ENCODE measurements around the gene CASP14.
"Not testable (repeated sequence)": the region's sequence is repeated elsewhere in the genome, so short reads cannot be mapped to it uniquely, and the experiment has no call there.

The CASP14 gene, protein sequence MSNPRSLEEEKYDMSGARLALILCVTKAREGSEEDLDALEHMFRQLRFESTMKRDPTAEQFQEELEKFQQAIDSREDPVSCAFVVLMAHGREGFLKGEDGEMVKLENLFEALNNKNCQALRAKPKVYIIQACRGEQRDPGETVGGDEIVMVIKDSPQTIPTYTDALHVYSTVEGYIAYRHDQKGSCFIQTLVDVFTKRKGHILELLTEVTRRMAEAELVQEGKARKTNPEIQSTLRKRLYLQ

DNA sequence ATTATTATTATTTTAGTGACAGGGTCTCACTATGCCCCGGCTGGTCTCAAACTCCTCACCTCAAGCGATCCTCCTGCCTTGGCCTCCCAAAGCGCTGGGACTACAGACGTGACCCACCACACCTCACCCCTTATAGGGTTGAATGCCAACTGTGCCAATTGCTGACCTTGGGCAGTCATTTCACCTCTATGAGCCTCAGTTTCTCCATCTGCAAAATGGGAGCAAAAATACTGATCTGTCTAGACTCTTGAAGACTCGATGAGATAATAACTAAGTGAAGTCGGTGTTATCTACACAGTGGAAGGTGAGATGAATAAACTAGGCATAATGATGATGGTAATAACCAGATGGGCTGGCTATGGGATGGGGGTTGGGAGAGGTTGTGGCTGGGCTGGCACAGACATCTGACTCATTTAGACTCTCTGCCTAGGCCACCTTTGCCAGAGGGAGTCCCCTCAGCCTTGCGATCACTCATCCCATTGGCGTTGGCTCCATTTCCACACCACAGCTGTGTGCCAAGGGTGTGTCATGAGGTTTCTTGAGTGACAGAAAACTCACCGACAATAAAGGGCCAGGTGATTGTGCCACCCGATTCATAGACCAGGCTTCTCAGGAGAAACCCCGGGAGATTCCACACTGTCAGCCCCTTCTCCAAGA is at the start of gene CASP14:
Gene CASP14, plus strand, starts transcription at position 596 of the 657 bp plus-strand sequence. CDS start 2,772 bp downstream, outside the sequence.
- DNase-seq: no peak
- no peak for ATAC-seq

DNA sequence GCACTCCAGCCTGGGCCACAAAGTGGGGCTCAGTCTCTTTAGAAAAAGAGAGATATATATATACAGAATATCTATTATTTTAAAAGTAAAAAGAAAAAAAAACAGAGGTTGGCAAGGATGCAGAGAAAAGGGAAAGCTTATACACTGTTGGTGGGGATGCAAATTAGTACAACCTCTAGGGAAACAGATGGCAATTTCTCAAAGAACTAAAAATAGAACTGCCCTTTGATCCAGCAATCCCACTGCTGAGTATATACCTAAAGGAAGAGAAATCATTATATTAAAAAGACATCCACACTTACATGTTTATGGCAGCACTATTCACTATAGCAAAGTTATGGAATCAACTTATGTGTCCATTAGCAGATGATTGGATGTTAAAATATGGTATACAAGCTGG is 41.0 kb upstream of the CASP14 start:
- ATAC-seq (no peak), DNase-seq (no peak)

DNA sequence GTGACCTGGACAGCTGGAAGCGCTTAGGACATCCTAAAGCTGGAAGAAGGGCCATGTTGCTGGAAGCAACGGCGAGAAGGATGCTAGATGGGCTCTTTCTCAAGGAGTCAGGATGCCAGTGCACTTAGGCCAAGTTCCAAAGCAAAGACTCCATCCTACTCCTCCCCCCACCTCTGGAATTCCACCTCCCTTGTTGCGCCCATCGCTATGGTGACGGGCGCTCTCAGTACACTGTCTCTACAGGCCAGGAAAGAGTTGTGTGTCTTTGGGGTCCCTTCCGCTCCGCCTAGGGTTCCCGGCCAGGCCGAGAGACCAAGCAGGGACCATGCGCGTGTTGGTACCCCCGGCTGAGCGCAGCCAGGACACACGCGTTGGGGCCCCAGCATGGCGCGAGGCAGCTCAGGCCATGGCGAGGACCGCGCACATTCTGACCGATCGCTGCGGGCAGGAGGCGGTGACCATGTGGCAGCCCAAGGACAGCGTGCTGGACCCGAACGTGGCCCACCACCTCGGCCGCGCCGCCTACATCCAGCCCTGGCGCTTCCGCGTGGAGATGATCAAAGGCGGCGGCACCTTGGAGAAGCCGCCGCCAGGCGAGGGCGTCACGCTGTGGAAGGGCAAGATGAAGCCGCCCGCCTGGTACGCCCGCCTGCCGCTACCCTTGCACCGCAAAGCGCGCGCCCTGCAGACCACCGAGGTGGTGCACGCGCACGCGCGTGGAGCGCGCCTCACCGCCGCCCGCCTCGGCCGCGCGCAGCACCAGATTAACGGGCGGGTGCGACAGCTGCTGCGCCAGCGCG is 38.6 kb upstream of the CASP14 start:
- DNase-seq (peak; percentile 5), ATAC-seq (no peak)

DNA sequence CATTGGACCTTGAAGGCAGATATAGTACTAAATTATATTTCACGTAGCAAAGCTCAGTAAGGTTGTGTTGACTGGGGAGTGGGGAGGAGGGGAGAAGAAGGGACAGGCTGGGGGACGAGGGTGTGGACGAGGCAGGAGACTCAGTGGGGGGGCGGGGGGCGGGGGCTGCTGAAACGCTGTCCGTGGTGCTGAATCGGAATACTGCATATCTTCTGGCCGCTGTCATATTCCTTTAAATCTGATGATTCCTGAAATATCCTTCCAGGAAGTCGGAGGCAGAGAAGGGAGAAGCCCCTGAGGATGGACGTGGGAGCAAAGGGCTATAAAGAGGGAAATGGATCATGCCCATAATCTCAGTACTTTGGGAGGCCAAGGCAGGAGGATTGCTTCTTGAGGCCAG is 34.7 kb upstream of the CASP14 start:
- no peak for DNase-seq
- ATAC-seq: no peak

DNA sequence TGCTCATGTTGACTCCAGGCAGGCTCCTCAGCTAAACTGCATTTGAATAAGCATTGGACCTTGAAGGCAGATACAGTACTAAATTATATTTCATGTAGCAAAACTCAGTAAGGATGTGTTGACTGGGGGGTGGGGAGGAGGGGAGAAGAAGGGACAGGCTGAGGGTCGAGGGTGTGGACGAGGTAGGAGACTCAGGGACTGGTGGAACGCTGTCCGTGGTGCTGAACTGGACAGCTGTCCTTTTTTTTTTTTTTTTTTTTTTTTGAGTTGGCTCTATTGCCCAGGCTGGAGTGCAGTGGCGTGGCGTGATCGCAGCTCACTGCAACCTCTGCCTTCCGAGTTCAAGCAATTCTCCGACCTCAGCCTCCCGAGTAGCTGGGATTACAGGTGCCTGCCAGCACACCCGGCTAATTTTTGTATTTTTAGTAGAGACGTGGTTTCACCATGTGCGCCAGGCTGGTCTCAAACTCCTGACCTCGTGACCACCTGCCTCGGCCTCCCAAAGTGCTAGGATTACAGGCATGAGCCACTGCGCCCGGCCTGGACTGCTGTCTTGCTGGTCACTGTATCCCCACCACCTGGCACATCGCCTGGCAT is 33.2 kb upstream of the CASP14 start:
- peak; percentile 9 for DNase-seq
- no peak for ATAC-seq

DNA sequence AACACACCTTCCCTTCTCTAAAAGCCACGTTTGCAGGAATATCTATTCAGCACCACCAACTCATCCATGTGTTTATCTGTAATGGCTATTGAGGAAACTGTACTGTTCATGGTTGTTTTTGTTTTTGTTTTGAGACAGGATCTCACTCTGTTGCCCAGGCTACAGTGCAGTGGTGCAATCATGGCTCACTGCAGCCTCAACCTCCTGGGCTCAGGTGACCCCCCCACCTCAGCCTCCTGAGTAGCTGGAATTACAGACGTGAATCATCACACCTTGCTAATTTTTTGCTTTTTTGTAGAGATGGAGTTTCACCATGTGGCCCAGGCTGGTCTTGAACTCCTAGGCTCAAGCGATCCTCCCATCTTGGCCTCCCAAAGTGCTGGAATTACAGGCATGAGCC is 30.4 kb upstream of the CASP14 start:
- not testable (repeated sequence) for ATAC-seq, DNase-seq

DNA sequence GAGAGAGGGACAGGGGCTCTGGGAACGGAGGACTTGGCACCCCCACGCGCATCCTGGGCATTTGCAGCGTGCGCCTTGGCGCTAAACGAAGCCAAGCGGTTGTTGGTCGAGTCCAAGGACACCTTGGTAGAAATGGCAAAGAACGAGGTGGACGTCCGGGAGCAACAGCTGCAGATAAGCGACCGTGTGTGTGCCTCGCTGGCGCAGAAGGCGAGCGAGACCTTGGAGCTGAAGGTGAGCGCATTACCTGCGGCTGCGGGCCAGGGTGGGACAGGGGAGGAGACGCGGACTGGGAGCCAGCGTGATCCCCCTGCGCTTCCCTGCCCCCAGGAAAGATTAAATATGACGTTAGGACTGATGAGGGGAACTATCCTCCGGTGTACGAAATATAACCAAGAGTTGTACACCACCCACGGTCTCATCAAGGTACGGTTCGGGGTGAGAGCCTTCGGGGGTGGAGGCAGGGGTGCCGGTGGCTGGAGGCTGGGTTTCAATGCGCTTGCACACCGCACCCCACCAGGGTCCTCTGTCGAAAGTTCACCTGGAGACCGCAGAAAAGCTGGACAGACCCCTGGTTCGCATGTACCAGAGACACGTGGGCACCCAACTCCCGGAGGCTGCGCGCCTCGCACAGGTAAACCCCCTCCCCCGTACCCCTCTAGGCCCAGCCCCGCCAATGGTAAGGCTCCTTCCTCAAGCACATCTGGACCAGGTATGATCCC is 27.8 kb upstream of the CASP14 start:
- DNase-seq: no peak

DNA sequence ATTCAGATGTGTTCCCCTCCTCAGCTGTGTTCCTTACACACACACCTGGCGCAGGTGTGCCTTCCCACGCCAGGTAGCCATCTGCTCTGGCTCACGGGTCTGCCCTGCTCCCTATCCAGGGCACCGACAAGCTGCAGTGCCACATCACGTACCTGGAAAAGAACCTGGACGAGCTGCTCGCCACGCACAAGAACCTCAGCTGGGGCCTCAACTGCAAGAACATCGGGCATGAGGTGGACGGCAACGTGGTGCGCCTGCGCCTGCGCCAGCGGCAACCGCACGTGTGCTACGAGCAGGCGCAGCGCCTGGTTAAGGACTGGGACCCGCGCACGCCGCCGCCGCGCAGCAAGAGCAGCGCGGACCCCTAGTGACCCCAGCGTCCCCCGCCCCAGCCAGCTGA is 26.5 kb upstream of the CASP14 start:
- ATAC-seq: no peak
- no peak for DNase-seq

More for the DNA sequence above, 27.8 kb upstream of the CASP14 start:
- no peak for ATAC-seq

DNA sequence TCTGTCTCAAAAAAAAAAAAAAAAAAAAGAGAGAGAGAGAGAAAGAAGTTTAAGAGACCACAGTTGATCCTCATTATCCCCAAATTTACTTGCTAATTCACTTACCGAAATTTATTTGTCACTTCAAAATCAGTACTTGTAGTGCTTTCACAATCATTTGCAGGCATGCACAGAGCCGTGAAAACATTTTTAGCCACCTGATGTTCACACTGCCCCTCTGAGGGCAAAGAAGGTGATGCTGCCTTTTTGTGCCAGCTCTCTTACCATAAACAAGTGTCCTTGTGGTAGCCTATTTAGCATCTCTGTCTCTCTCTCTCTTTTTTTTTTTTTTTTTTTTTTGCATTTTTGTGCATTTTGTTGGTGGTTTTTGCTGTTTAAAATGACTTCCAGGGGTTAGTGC is 24.1 kb upstream of the CASP14 start:
- DNase-seq (no peak), ATAC-seq (no peak)

DNA sequence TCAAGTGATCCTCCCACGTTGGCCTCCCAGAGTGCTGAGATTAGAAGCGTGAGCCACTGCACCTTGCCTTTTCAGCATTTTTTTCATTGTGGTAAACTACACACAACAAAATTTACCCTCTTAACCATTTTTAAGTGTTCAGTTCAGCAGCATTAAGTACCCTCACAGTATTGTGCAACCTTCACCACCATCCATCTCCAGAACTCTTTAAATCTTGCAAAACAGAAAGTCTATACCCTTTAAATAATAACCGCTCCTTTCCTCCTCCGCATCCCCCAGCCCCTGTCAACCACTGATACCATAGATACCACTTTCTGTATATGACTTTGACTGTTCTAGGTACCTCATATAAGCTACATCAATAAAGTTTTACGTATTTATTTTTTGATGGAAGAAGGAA is 20.8 kb upstream of the CASP14 start:
- ATAC-seq (no peak), DNase-seq (no peak)

DNA sequence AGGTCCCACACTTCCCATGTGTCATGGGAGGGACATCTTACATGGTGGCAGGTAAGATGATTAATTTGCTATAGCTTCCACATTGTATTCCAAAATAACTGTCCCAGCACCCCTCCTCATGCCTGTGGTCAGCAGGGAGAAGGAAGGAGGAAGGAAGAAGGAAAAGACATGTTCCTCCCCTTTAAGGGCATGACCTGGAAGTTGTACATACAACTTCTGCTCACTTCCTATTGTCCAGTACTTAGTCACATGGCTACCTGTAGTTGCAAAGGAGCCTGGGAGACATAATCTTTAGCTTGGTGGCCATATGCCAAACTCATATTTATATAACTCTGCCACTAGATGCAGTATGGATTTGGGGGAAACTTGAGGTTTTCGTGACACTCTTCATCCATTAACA is 17.6 kb upstream of the CASP14 start:
- DNase-seq (no peak), ATAC-seq (no peak)

DNA sequence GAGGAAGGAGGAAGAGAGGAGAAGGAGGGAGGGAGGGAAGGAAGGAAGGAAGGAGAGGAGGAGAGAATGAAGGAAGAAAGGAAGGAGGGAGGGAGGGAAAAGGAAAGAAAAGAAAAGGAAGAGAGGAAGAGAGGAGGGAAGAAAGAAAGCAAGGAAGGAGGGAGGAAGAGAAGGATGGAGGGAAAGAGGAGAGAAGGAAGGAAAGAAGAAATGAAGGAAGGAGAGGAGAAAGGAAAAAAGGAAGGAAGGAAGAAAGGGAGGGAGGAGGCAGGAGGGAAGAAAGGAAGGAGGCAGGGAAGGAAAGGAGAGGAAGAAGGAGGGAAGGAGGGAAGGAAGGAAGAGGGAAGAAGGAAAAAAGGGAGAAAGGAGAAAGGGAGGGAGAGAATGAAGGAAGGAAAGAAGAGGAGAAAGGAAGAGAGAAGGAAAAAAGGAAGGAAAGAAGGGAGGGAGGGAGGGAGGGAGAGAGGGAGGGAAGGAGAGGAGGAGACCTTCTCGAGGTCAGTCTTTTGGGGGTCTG is 13.4 kb upstream of the CASP14 start:
- DNase-seq (no peak), ATAC-seq (no peak)

DNA sequence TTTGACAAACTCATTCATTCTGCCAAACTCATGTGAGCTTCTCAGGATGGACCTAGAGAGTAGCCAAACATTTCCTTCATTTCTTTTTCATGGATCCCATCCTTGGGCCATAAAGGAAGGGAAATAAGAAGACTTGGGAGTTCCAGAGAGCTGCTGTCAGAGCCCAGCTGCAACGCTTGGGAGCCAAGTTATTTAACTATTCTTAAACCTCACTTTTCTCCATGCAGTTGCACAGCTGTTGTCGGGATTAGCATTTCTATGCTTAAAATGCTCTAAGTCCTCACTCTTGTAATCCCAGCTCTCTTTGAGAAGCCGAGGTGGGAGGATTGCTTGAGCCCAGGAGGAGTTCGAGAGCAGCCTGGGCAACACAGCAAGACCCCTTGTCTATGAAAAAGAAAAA is 11.7 kb upstream of the CASP14 start:
- ATAC-seq (no peak), DNase-seq (no peak)

DNA sequence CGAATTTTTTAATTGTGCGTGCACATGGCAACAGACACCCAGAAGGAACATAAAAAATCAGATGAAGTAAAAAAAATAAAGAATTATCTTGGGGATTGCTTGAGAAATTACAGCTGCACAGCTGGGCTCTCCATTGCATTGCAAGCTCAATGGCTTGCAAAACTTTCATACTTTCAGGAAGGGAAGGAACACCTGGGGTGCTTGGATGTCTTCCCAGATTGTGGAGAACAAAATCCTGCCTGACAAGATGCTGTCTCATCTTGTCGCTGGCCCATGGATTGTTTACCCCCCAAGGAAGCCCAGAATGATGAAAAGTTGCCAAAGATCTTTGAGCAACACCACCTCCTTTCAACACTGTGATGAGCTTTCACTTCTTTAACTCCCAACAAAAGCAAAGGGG is 11.0 kb upstream of the CASP14 start:
- ATAC-seq: no peak
- no peak for DNase-seq

DNA sequence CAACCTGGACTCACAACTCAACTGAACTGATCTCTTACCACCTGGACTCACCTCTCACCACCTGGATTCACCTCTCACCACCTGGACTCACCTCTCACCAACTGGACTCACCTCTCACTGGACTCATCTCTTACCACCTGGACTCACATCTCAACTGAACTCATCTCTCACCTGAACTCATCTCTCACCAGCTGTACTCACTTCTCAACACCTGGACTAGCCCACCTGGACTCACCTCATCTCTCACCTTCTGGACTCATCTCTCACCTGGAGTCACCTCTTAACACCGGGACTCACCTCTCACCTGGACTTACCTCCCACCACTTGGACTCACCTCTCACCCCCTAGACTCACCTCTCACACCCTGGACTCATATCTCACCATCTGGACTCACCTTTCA is 7.3 kb upstream of the CASP14 start:
- no peak for DNase-seq
- ATAC-seq: no peak

DNA sequence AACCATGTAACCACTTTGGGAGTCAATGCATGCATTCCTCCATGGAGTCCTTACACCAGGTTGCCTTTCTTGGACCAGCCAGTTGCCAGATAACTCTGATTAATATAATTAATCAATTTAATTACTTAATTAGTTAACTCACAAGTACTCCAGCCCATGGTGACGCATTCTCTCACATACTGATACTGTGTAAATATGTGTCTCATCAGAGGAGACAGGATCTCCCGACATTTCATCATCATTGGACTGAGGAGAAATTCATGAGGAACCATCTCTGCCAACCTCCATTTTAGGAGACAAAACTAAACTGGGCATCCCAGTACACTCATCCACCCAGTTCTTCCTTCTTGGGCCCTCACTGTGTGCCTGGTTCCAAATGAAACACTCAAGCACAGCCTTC is 6.5 kb upstream of the CASP14 start:
- ATAC-seq: no peak
- DNase-seq: no peak

DNA sequence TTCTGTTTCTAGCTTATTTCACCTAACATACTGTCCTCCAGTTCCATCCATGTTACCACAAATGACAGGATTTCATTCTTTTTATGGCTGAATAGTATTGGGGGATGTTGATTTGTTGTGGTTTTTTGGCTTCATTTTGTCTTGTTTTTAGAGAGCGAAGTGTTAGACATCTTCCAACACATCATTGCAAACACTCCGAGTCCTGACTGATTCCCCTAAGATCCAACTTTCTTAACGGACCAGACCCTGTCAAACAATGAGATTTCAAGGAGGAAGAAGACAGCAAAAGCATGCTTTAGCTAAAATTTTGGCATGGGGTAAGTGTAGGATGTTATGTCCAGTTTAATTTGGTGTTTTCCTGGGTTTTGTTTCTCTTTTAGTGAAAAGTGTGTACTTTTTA is 3.8 kb upstream of the CASP14 start:
- DNase-seq (no peak), ATAC-seq (no peak)

DNA sequence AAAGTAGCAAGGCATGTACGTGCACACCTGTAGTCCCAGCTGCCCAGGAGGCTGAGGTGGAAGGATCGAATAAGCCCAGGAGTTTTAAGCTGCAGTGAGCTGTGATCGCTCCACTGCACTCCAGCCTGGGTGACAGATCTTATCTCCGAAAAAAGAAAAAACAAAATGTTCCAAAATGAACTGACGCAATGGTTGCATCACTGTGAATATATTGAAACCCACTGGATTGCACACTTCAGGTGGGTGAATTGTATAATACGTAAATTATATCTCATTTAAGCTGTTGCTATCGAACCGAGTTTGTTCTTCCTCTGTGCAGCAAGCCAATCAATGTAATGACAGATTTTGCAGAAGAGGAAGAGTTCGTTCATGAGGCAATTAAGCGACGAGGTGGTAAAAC is 1.6 kb upstream of the CASP14 start:
- ATAC-seq (no peak), DNase-seq (no peak)

DNA sequence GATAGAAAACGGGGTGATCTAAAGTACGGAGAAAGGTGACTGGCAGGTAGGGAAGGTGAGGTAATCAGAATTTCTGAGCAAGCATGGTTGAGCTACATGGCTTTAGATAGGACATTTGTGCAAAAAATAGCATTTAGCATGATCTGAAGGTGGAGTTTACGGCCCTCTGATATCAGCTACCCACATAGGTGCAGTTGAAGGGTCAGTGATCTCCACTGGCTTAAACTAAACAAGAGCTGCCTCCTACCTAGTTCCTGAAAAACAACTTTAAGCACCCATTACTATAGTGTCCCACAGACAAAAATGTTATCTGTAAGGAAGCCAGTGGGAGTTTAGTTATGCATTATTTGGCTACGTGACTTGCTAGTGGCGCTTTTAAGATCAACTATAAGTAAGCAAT is 1.2 kb upstream of the CASP14 start:
- no peak for ATAC-seq
- DNase-seq: no peak

DNA sequence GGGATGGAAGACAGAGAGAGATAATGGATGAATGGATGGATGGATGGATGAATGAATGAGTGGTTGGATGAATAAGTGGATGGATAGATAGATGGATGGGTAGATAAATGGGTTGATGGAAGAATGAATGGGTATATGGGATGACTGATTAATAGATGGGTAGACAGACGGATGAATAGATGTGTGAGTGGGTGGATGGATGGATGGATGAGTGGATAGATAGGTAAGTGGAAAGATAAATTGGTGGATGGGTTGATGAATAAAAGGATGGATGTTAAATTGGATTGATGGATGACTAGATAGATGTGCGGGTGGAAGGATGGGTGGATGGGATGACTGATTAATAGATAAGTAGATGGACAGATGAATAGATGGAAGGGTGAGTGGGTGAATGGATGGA is 1.4 kb downstream of the CASP14 start:
- DNase-seq (no peak), ATAC-seq (no peak)

DNA sequence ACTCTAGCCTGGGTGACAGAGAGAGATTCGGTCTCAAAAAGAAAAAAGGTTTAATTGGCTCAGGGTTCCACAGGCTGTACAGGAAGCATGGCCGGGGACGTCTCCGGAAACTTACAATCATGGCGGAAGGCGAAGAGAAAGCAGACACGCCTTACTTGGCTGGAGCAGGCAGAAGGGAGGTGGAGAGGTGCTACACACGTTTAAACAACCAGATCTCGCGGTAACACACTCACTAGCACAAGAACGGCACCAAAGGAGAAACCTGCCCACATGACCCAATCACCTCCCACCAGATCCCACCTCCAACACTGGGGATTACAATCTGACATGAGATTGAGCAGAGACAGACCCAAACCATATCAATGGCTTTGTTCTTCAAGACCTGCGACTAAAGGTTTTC is 12.8 kb downstream of the CASP14 start:
- DNase-seq: no peak
- no peak for ATAC-seq

DNA sequence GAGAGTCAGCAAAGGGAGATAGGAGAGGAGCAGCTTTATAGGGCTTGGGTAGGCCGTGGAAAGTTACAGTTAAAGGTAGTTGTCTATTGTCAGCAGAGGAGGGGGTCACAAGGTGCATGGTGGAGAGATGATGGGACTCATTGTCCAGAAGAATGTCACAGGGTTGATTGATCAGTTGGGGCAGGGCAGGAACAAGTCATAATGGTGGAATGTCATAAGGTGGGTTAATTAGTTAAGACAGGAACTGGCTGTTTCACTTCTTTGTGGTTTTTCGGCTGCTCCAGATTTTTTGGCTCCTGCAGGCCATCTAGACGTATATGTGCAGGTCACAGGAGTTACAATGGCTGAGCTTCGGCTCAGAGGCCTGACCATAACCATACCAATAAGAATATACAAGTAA is 21.1 kb downstream of the CASP14 start:
- not testable (repeated sequence) for ATAC-seq, DNase-seq

All from stimulated activated naive CD8-positive, alpha-beta T cell treated with anti-CD3 and anti-CD28 coated beads, Interleukin-15, Interleukin-2, amounts not matched to agents 100 U/mL and 50 U/mL, for 24 hours (primary cell).